Activated CD4-positive, alpha-beta memory T cell treated with anti-CD3 and anti-CD28 coated beads, Interleukin-2, amount 10 ng/mL, durations not matched to agents 7 days and 5 days (primary cell): Measurements from ENCODE around the gene CD28. TPM values are rescaled to one million over a fixed set of nuclear protein-coding genes. Genes with fewer than 3 reads are reported as not detected.

Source experiments
- CTCF ChIA-PET: fragments of 350-600 bp; sonication (Branson Sonifier 250); formaldehyde crosslinking; loops from one replicate; lab custom pipeline; 2021; ENCODE audit warnings: antibody characterized with exemption, inconsistent platforms; lab: Charles Lee
- POLR2A ChIA-PET: fragments of 350-600 bp; sonication (Branson Sonifier 250); formaldehyde crosslinking; loops from one replicate; lab custom pipeline; 2021; ENCODE audit warnings: antibody characterized with exemption; lab: Charles Lee
- DNase-seq: peaks from one replicate; pipeline ENCODE4 v3.0.0-alpha.2; 2020
- H3K27ac Mint-ChIP-seq: one replicate; pipeline ENCODE4 v1.8.0; 2021; ENCODE audit warnings: mild to moderate bottlenecking, mixed read lengths
- H3K27me3 Mint-ChIP-seq: one replicate; pipeline ENCODE4 v1.8.0; 2021; ENCODE audit warnings: mixed read lengths
- H3K36me3 Mint-ChIP-seq: one replicate; pipeline ENCODE4 v1.8.0; 2021; ENCODE audit warnings: low read depth, mixed read lengths
- H3K4me1 Mint-ChIP-seq: one replicate; pipeline ENCODE4 v1.8.0; 2021; ENCODE audit warnings: mixed read lengths
- H3K4me3 Mint-ChIP-seq: one replicate; pipeline ENCODE4 v1.8.0; 2021; ENCODE audit warnings: mild to moderate bottlenecking, mixed read lengths
- H3K9me3 Mint-ChIP-seq: one replicate; pipeline ENCODE4 v1.8.0; 2021; ENCODE audit warnings: mixed read lengths
- total RNA-seq, 2 experiments: library from RNA; stranded (reverse); gene quantifications; one replicate each; pipeline ENCODE4 v1.2.3, GENCODE V29; 2021

CD28 gene
- total RNA-seq, 2 experiments from 2014 or later: 194 to 205 TPM

- no peak for DNase-seq
- Mint-ChIP-seq H3K4me1 (peaks cover 97% of the 10 kb centered on the region), H3K4me3 (no peak overlapping the region), H3K27ac (peak overlapping the region; percentile 95), H3K9me3 (peaks cover 2% of the 10 kb centered on the region), H3K27me3 (no peaks in the 10 kb centered on the region), H3K36me3 (peaks cover 87% of the 10 kb centered on the region)
- CTCF ChIA-PET: interaction anchor here (0.7 to 1.7 kb wide), 2 partner anchors 15 to 16 kb away, joined by 3 to 5 read pairs; no protein-coding TSS in a partner anchor
- POLR2A ChIA-PET: interaction anchor here (0.8 to 17.0 kb wide), 4 partner anchors 12 to 74 kb away, joined by 3 to 859 read pairs (median 53); partner anchors contain the start of gene CD28
These were observed 30.9 kb downstream of the CD28 start for GRCh38 chr2:203737360-203737759.

- no peak for DNase-seq
- Mint-ChIP-seq H3K36me3 (peaks cover 80% of the 10 kb centered on the region), H3K27ac (peak overlapping the region; percentile 95)
These were observed 32.9 kb downstream of the CD28 start for GRCh38 chr2:203739351-203739750.

DNA sequence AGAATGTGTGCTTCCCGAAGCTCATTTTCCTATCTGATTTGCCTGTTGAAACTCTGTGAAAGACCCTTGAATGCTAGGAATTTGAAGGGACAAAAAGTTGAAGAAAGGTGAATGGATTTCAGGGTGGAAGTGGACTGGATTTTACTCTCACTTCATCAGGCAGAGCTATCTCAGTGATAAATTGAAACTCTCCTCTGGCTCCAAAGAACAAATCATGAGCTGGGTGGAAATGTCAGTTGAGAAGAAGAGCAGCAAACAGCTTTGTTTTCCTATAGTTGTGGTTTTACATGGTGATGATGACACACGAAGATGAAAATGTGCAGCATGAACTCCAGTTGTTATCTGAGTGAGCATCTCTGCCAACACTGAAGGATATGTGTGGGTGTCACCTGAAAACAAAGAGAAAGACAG is 34.4 kb downstream of the CD28 start:
- DNase-seq: peak; percentile 51
- peak overlapping the region; percentile 95 for H3K27ac Mint-ChIP-seq
- ChIA-PET POLR2A (interaction anchor here (0.6 to 17.0 kb wide), 25 partner anchors 9 to 502 kb away, joined by 3 to 859 read pairs (median 6); partner anchors contain the start of genes CD28, CTLA4 and ICOS), CTCF (interaction anchor here (0.5 to 6.6 kb wide), 14 partner anchors 9 to 255 kb away, joined by 3 to 52 read pairs (median 6); partner anchors contain the start of gene CD28)
- H3K4me1 Mint-ChIP-seq: peaks cover 81% of the 10 kb centered on the region
- peaks cover 73% of the 10 kb centered on the region for H3K36me3 Mint-ChIP-seq
- H3K9me3 Mint-ChIP-seq: peaks cover 11% of the 10 kb centered on the region
- peak overlapping the region; percentile 57 for H3K4me3 Mint-ChIP-seq
- no peaks in the 10 kb centered on the region for H3K27me3 Mint-ChIP-seq

More at GRCh38 chr2:203739351-203739750, 32.9 kb downstream of the CD28 start:
- Mint-ChIP-seq H3K27me3 (no peaks in the 10 kb centered on the region), H3K4me3 (peak overlapping the region; percentile 38), H3K9me3 (peaks cover 4% of the 10 kb centered on the region), H3K4me1 (peaks cover 89% of the 10 kb centered on the region)
- ChIA-PET CTCF (interaction anchor here (0.6 to 6.6 kb wide), 9 partner anchors 10 to 220 kb away, joined by 3 to 52 read pairs (median 14); partner anchors contain the start of gene CD28), POLR2A (interaction anchor here (1.3 to 17.0 kb wide), 14 partner anchors 8 to 197 kb away, joined by 4 to 859 read pairs (median 20); partner anchors contain the start of genes CD28, CTLA4 and ICOS)

DNA sequence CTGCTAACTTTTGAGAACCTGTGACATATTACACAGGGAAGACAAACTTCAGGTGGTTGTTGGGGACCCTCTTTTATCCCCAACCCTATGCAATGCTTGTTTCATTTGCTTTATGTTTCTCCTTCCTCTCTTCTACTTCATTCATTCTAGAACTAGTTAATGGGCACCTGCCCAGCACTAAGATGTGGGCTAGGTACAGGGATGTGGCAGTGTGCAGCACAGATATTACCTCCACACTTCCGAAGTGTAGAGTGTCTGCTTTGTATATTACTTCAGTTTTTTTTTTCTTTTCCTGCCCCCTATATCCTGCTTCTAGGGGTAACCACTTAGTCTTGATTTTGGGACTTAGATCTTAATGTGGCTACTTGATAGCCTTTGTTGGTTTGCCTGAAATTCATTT is 35.1 kb downstream of the CD28 start:
- Mint-ChIP-seq H3K27ac (peak overlapping the region; percentile 95), H3K4me1 (peaks cover 80% of the 10 kb centered on the region), H3K27me3 (no peaks in the 10 kb centered on the region), H3K4me3 (peak overlapping the region; percentile 57), H3K9me3 (peaks cover 14% of the 10 kb centered on the region), H3K36me3 (peaks cover 73% of the 10 kb centered on the region)
- CTCF ChIA-PET: interaction anchor here (0.6 to 6.6 kb wide), 12 partner anchors 9 to 256 kb away, joined by 3 to 52 read pairs (median 6); partner anchors contain the start of gene CD28
- no peak for DNase-seq
- POLR2A ChIA-PET: interaction anchor here (0.7 to 17.0 kb wide), 16 partner anchors 8 to 503 kb away, joined by 3 to 859 read pairs (median 17); partner anchors contain the start of genes CD28, CTLA4 and CYP20A1

GRCh38 chr2:203743441-203743981 is 37.1 kb downstream of the CD28 start:
- no peak for DNase-seq
- H3K4me3 Mint-ChIP-seq: no peak overlapping the region
- H3K27ac Mint-ChIP-seq: peak overlapping the region; percentile 29
- POLR2A ChIA-PET: interaction anchor here (1.2 to 17.0 kb wide), 6 partner anchors 7 to 61 kb away, joined by 3 to 859 read pairs (median 7); partner anchors contain the start of gene CD28
- CTCF ChIA-PET: interaction anchor here (1.2 to 6.6 kb wide), 2 partner anchors 14 to 30 kb away, joined by 4 to 52 read pairs; no protein-coding TSS in a partner anchor
- peaks cover 64% of the 10 kb centered on the region for H3K36me3 Mint-ChIP-seq
- peaks cover 78% of the 10 kb centered on the region for H3K4me1 Mint-ChIP-seq
- no peaks in the 10 kb centered on the region for H3K27me3 Mint-ChIP-seq
- H3K9me3 Mint-ChIP-seq: peaks cover 17% of the 10 kb centered on the region

DNA sequence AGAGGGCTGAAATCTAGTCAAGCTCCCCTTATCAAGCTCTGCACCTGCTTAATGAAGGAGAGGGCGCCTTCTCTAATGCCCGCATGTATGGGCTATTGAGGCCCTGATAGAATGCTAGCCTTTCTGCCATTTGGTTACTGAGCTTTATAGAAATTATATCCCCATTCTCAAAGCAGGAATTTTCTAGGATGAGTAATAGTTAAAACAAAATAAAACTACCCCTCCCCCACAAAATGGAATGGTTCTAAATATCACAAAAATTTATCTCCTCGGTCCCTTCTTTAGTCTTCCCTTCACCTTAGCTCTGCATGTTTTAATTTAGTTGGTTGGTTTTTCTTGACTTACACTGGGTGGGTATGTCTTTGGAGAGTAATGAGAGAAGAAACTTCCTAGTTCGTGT is 37.7 kb downstream of the CD28 start:
- no peaks in the 10 kb centered on the region for H3K27me3 Mint-ChIP-seq
- peaks cover 65% of the 10 kb centered on the region for H3K36me3 Mint-ChIP-seq
- POLR2A ChIA-PET: interaction anchor here (1.2 to 17.0 kb wide), 6 partner anchors 8 to 61 kb away, joined by 3 to 859 read pairs (median 7); partner anchors contain the start of gene CD28
- no peak for DNase-seq
- H3K4me3 Mint-ChIP-seq: no peak overlapping the region
- no peak overlapping the region for H3K27ac Mint-ChIP-seq
- CTCF ChIA-PET: interaction anchor here (1.1 to 6.6 kb wide), 3 partner anchors 14 to 38 kb away, joined by 3 to 52 read pairs (median 4); no protein-coding TSS in a partner anchor
- H3K4me1 Mint-ChIP-seq: peaks cover 77% of the 10 kb centered on the region
- peaks cover 17% of the 10 kb centered on the region for H3K9me3 Mint-ChIP-seq

- H3K4me3 Mint-ChIP-seq: no peak overlapping the region
These were observed 38.8 kb downstream of the CD28 start for GRCh38 chr2:203745267-203745666.

GRCh38 chr2:203748331-203749126 is 42.1 kb downstream of the CD28 start:
- Mint-ChIP-seq H3K27ac (peak overlapping the region; percentile 76), H3K4me3 (peak overlapping the region; percentile 20), H3K4me1 (peaks cover 66% of the 10 kb centered on the region), H3K9me3 (peaks cover 22% of the 10 kb centered on the region), H3K36me3 (peaks cover 63% of the 10 kb centered on the region), H3K27me3 (no peaks in the 10 kb centered on the region)
- ChIA-PET POLR2A (interaction anchor here (0.6 to 17.0 kb wide), 17 partner anchors 10 to 161 kb away, joined by 3 to 859 read pairs (median 5); partner anchors contain the start of genes CD28 and CTLA4), CTCF (interaction anchor here (0.6 to 4.5 kb wide), 16 partner anchors 8 to 165 kb away, joined by 3 to 25 read pairs (median 4); no protein-coding TSS in a partner anchor)
- DNase-seq: no peak

More at GRCh38 chr2:203745267-203745666, 38.8 kb downstream of the CD28 start:
- Mint-ChIP-seq H3K27me3 (no peaks in the 10 kb centered on the region), H3K4me1 (peaks cover 75% of the 10 kb centered on the region), H3K9me3 (peaks cover 18% of the 10 kb centered on the region), H3K36me3 (peaks cover 62% of the 10 kb centered on the region), H3K27ac (no peak overlapping the region)
- ChIA-PET CTCF (interaction anchor here (1.1 to 6.6 kb wide), 2 partner anchors 16 to 37 kb away, joined by 3 to 52 read pairs; no protein-coding TSS in a partner anchor), POLR2A (interaction anchor here (0.7 to 17.0 kb wide), 6 partner anchors 9 to 129 kb away, joined by 3 to 859 read pairs (median 4); partner anchors contain the start of gene CD28)
- no peak for DNase-seq

GRCh38 chr2:203750346-203751068 is 44.1 kb downstream of the CD28 start:
- CTCF ChIA-PET: interaction anchor here (0.5 to 4.5 kb wide), 8 partner anchors 10 to 335 kb away, joined by 3 to 25 read pairs (median 4); no protein-coding TSS in a partner anchor
- peaks cover 53% of the 10 kb centered on the region for H3K4me1 Mint-ChIP-seq
- DNase-seq: no peak
- H3K27me3 Mint-ChIP-seq: no peaks in the 10 kb centered on the region
- H3K27ac Mint-ChIP-seq: peak overlapping the region; percentile 57
- H3K4me3 Mint-ChIP-seq: peak overlapping the region; percentile 60
- POLR2A ChIA-PET: interaction anchor here (1.1 to 17.0 kb wide), 14 partner anchors 8 to 183 kb away, joined by 3 to 859 read pairs (median 5); partner anchors contain the start of genes CD28 and CTLA4
- peaks cover 64% of the 10 kb centered on the region for H3K36me3 Mint-ChIP-seq
- peaks cover 26% of the 10 kb centered on the region for H3K9me3 Mint-ChIP-seq

GRCh38 chr2:203751685-203752271 is 45.3 kb downstream of the CD28 start:
- peaks cover 31% of the 10 kb centered on the region for H3K9me3 Mint-ChIP-seq
- ChIA-PET CTCF (interaction anchor here (4.5 kb wide), 1 partner anchor 12 kb away, joined by 25 read pairs; no protein-coding TSS in a partner anchor), POLR2A (interaction anchor here (2.9 to 17.0 kb wide), 4 partner anchors 13 to 53 kb away, joined by 8 to 859 read pairs (median 67); partner anchors contain the start of gene CD28)
- H3K36me3 Mint-ChIP-seq: peaks cover 66% of the 10 kb centered on the region
- DNase-seq: no peak
- no peaks in the 10 kb centered on the region for H3K27me3 Mint-ChIP-seq
- no peak overlapping the region for H3K4me3 Mint-ChIP-seq
- H3K27ac Mint-ChIP-seq: peak overlapping the region; percentile 47
- peaks cover 46% of the 10 kb centered on the region for H3K4me1 Mint-ChIP-seq

DNA sequence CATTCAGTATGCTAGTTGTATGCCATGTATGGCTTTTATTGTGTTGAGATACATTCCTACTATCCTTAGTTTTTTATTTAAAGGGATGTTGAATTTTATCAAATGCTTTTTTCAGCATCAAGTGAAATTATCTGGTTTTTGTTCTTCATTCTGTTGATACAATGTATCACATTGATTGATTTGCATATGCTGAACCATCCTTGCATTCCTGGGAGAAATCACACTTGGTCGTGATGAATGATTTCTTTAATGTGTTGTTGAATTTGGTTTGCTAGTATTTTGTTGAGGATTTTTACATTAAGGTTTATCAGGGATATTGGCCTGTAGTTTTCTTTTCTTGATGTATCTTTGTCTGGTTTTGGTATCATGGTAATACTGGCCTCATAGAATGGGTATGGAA is 49.7 kb downstream of the CD28 start:
- ChIA-PET POLR2A (no interaction called here), CTCF (no interaction called here)
- no peak overlapping the region for H3K27ac Mint-ChIP-seq
- H3K27me3 Mint-ChIP-seq: no peaks in the 10 kb centered on the region
- no peak overlapping the region for H3K4me3 Mint-ChIP-seq
- H3K9me3 Mint-ChIP-seq: peaks cover 46% of the 10 kb centered on the region
- DNase-seq: no peak
- peaks cover 80% of the 10 kb centered on the region for H3K36me3 Mint-ChIP-seq
- peaks cover 11% of the 10 kb centered on the region for H3K4me1 Mint-ChIP-seq
